OCI-LY3 (cell line): ENCODE data around the gene SAMD4B.
"Not testable (repeated sequence)": the region's sequence is repeated elsewhere in the genome, so short reads cannot be mapped to it uniquely, and the experiment has no call there.

Source experiments
- H2AFZ ChIP-seq: fragments of 200-600, 300-600 bp; shearing (Covaris generic); 2 replicates; pipeline ENCODE4 v1.6.0; 2014; ENCODE audit warnings: antibody characterized with exemption, low read depth, low read length
- H3K27ac ChIP-seq: fragments of 200-600, 300-600 bp; sonication (generic); 2 replicates; pipeline ENCODE4 v1.5.1; 2014; ENCODE audit warnings: mild to moderate bottlenecking, low read length, moderate library complexity, mixed read lengths
- H3K27me3 ChIP-seq: fragments of 200-600, 300-600 bp; sonication (generic); 2 replicates; pipeline ENCODE4 v1.6.1; 2014; ENCODE audit warnings: low read depth, low read length, mixed read lengths
- H3K36me3 ChIP-seq: fragments of 200-600, 300-600 bp; sonication (generic); replicated peaks from 2 replicates; pipeline ENCODE3; 2014; ENCODE audit warnings: low read depth, low read length, mixed read lengths
- H3K4me1 ChIP-seq: fragments of 300-600, 200-600 bp; sonication (generic); 2 replicates; pipeline ENCODE4 v1.6.1; 2014; ENCODE audit warnings: low read length, mixed read lengths
- H3K4me2 ChIP-seq: fragments of 200-600, 300-600 bp; sonication (generic); 2 replicates; pipeline ENCODE4 v1.6.1; 2014; ENCODE audit warnings: low read length, mixed read lengths
- H3K4me3 ChIP-seq: fragments of 300-600, 200-600 bp; sonication (generic); 2 replicates; pipeline ENCODE4 v1.5.1; 2014; ENCODE audit warnings: antibody characterized with exemption, mild to moderate bottlenecking, low read length, moderate library complexity
- H3K79me2 ChIP-seq: fragments of 300-600, 200-600 bp; shearing (Covaris generic); 2 replicates; pipeline ENCODE4 v1.6.1; 2014; ENCODE audit warnings: mild to moderate bottlenecking, low read length, mixed read lengths
- H3K9ac ChIP-seq: fragments of 300-600, 200-600 bp; shearing (Covaris generic); 2 replicates; pipeline ENCODE4 v1.6.0; 2014; ENCODE audit warnings: mild to moderate bottlenecking, low read length, moderate library complexity
- H3K9me3 ChIP-seq: fragments of 200-600, 300-600 bp; shearing (Covaris generic); 2 replicates; pipeline ENCODE4 v1.6.1; 2014; ENCODE audit warnings: low read length, mixed read lengths; ENCODE audit not compliant: insufficient read depth
- H4K20me1 ChIP-seq: fragments of 200-600, 300-600 bp; sonication (generic); 2 replicates; pipeline ENCODE4 v1.6.1; 2016; ENCODE audit warnings: low read length, mixed read lengths; ENCODE audit not compliant: insufficient read depth
- EZH2phosphoT487 ChIP-seq: fragments of 200-600 bp; shearing (Covaris generic); IDR thresholded peaks from 2 replicates; pipeline ENCODE4 v1.6.1; 2018; ENCODE audit warnings: antibody characterized with exemption, mixed run types, low read depth
- TF ChIP-seq, protein P1 (sequence below): fragments of 200-600, 300-600 bp; sonication (generic); IDR thresholded peaks from 2 replicates; pipeline ENCODE4 v1.5.1; 2014; ENCODE audit warnings: antibody characterized with exemption, low read length, low read depth

Gene SAMD4B

DNA sequence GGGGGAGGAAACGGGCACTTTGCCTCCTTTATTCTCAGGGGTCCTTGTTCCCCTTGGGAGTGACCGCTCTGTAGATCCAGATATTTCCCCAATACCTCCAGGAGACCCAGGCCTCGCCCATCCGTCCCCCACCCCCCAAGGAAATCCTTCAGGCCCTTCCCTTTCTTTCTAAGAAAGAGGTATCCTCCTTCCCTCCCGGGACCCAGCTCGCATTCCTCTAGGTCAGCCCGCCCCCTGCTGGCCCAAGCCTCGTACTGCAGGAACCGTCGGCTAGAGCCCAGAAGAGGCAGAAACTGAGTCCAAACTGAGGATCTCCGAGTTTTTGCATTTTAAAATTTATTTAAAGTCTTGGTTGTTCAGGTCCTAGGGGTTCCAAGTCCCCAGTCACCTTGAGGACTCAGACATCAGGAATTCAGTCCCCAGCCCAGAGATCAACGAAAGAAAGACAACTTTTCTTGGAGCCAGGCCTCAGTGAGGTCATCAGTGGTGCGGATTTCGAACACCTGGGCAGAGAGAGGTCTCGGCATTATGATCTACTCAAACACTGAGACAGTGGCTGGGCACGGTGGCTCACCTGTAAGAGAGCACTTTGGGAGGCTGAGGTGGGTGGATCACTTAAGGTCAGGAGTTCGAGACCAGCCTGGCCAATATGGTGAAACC is 14.0 kb upstream of the SAMD4B start:
- no peaks in the 10 kb centered on the region for H3K79me2 ChIP-seq
- H4K20me1 ChIP-seq, result no peaks in the 10 kb centered on the region
- no peak overlapping the region for H3K27ac ChIP-seq
- TF ChIP-seq EZH2phosphoT487, result no peak
- TF ChIP-seq, protein P1, sequence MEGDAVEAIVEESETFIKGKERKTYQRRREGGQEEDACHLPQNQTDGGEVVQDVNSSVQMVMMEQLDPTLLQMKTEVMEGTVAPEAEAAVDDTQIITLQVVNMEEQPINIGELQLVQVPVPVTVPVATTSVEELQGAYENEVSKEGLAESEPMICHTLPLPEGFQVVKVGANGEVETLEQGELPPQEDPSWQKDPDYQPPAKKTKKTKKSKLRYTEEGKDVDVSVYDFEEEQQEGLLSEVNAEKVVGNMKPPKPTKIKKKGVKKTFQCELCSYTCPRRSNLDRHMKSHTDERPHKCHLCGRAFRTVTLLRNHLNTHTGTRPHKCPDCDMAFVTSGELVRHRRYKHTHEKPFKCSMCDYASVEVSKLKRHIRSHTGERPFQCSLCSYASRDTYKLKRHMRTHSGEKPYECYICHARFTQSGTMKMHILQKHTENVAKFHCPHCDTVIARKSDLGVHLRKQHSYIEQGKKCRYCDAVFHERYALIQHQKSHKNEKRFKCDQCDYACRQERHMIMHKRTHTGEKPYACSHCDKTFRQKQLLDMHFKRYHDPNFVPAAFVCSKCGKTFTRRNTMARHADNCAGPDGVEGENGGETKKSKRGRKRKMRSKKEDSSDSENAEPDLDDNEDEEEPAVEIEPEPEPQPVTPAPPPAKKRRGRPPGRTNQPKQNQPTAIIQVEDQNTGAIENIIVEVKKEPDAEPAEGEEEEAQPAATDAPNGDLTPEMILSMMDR, result peak; percentile 99
- no peak overlapping the region for H2AFZ ChIP-seq
- no peaks in the 10 kb centered on the region for H3K36me3 ChIP-seq
- H3K9me3 ChIP-seq, result no peaks in the 10 kb centered on the region
- H3K4me1 ChIP-seq, result no peaks in the 10 kb centered on the region
- H3K4me2 ChIP-seq, result no peak overlapping the region
- H3K9ac ChIP-seq, result no peak overlapping the region
- H3K4me3 ChIP-seq, result no peak overlapping the region
- no peaks in the 10 kb centered on the region for H3K27me3 ChIP-seq

DNA sequence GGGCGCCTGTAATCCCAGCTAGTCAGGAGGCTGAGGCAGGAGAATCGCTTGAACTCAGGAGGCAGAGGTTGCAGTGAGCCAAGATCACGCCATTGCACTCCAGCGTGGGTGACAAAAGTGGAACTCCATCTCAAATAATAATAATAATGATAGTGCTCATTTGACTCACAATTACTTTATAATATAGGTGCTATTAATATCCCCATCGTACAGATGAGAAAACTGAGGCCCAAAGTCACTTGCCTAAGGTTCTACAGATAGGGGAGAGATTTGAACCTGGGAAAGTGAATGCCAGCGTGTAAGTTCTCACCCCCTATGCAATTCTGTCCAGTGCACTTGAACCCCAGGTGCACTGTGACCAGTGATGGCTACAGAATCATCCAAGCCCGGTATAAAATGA is 12.3 kb upstream of the SAMD4B start:
- Histone ChIP-seq H3K27me3 (no peaks in the 10 kb centered on the region), H3K9ac (no peak overlapping the region), H4K20me1 (no peaks in the 10 kb centered on the region), H3K4me3 (no peak overlapping the region), H3K9me3 (no peaks in the 10 kb centered on the region), H3K36me3 (no peaks in the 10 kb centered on the region), H2AFZ (no peak overlapping the region), H3K79me2 (no peaks in the 10 kb centered on the region), H3K4me1 (peaks cover 3% of the 10 kb centered on the region; the same call in 1 of the 2 replicates), H3K27ac (no peak overlapping the region), H3K4me2 (no peak overlapping the region)
- no peak for TF ChIP-seq EZH2phosphoT487
- TF ChIP-seq, protein P1, result no peak

DNA sequence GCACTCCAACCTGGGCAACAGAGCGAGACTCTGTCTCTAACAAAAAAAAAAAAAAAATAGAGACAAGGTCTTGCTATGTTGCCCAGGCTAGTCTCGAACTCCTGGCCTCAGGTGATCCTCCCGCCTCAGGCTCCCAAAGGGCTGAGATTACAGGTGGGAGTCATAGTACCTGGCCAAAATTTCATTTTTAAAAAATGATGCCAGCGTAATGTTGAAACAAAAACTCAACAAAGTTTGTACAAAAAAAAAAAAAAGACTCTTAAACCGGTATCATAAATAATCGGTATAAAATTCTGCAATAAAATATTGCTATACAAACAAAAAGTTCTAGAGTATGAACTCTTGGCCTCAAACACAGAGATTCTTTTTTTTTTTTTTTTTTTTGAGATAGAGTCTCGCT is 9.9 kb upstream of the SAMD4B start:
- Histone ChIP-seq H3K9ac (no peak overlapping the region), H3K36me3 (no peaks in the 10 kb centered on the region), H4K20me1 (no peaks in the 10 kb centered on the region), H3K9me3 (no peaks in the 10 kb centered on the region), H3K4me2 (no peak overlapping the region), H3K79me2 (no peaks in the 10 kb centered on the region), H3K27me3 (no peaks in the 10 kb centered on the region), H3K27ac (no peak overlapping the region), H2AFZ (no peak overlapping the region), H3K4me3 (no peak overlapping the region), H3K4me1 (peaks cover 21% of the 10 kb centered on the region)
- TF ChIP-seq EZH2phosphoT487, result no peak
- TF ChIP-seq, protein P1, result no peak

DNA sequence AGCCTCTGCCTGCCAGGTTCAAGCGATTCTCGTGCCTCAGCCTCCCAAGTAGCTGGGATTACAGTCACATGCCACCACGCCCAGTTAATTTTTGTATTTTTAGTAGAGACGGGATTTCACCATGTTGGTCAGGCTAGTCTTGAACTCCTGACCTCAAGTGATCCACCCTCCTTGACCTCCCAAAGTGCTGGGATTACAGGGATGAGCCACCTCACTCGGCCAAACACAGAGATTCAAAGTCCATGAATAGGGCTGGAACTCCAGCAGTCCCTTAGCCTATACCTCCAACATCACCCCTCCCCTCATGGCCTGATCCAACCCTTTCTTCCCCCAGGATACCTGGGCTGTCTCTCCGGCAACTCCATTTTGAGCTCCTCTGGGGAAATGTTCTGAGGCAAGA is 9.5 kb upstream of the SAMD4B start:
- H3K27ac ChIP-seq, H3K79me2 ChIP-seq, H3K9me3 ChIP-seq, H3K4me2 ChIP-seq, H3K36me3 ChIP-seq, H3K27me3 ChIP-seq, H2AFZ ChIP-seq, H3K4me3 ChIP-seq, H4K20me1 ChIP-seq, H3K9ac ChIP-seq: not testable (repeated sequence)
- H3K4me1 ChIP-seq, result peaks cover 26% of the 10 kb centered on the region
